H9 (cell line): ENCODE measurements around the gene LIN7C. TPM values are rescaled to one million over a fixed set of nuclear protein-coding genes. Genes with fewer than 3 reads are reported as not detected.

ENCODE experiments used
- DNase-seq: peaks from one replicate; pipeline ENCODE4 v3.0.0-alpha.2; 2017
- H2AFZ ChIP-seq: one replicate; pipeline ENCODE4 v1.6.1; 2013; ENCODE audit warnings: mild to moderate bottlenecking, low read length, control low read depth, moderate library complexity
- H2AK5ac ChIP-seq: 2 replicates; pipeline ENCODE4 v1.6.1; 2013; ENCODE audit warnings: low read length, control low read depth, mixed read lengths; ENCODE audit not compliant: insufficient read length
- H2BK120ac ChIP-seq: one replicate; pipeline ENCODE4 v1.6.1; 2013; ENCODE audit warnings: low read depth, mild to moderate bottlenecking, low read length, control low read depth, inconsistent platforms; ENCODE audit not compliant: poor library complexity, severe bottlenecking
- H2BK12ac ChIP-seq: 2 replicates; pipeline ENCODE4 v1.6.1; 2013; ENCODE audit warnings: low read length, control low read depth, mixed read lengths, low read depth; ENCODE audit not compliant: insufficient read length
- H2BK15ac ChIP-seq: 2 replicates; pipeline ENCODE4 v1.6.1; 2013; ENCODE audit warnings: low read depth, low read length, control low read depth
- H2BK20ac ChIP-seq: one replicate; pipeline ENCODE4 v1.6.1; 2013; ENCODE audit warnings: low read depth, mild to moderate bottlenecking, low read length, control low read depth, inconsistent platforms; ENCODE audit not compliant: poor library complexity, severe bottlenecking
- H2BK5ac ChIP-seq: 2 replicates; pipeline ENCODE4 v1.6.1; 2013; ENCODE audit warnings: low read length, control low read depth, mixed read lengths; ENCODE audit not compliant: insufficient read length
- H3K14ac ChIP-seq: 2 replicates; pipeline ENCODE4 v1.6.1; 2013; ENCODE audit warnings: low read length, control low read depth; ENCODE audit not compliant: insufficient read depth
- H3K18ac ChIP-seq: 2 replicates; pipeline ENCODE4 v1.6.1; 2013; ENCODE audit warnings: low read depth, mild to moderate bottlenecking, mixed read lengths, low read length, control low read depth; ENCODE audit not compliant: insufficient read length
- H3K23ac ChIP-seq: 2 replicates; pipeline ENCODE4 v1.6.1; 2013; ENCODE audit warnings: low read length, control low read depth, mixed read lengths, low read depth; ENCODE audit not compliant: insufficient read length
- H3K23me2 ChIP-seq: 2 replicates; pipeline ENCODE4 v1.6.1; 2013; ENCODE audit warnings: low read depth, mild to moderate bottlenecking, mixed read lengths, low read length, control low read depth; ENCODE audit not compliant: insufficient read length, poor library complexity, severe bottlenecking
- H3K27ac ChIP-seq: 2 replicates; pipeline ENCODE4 v1.5.1; 2013; ENCODE audit warnings: low read length, control low read depth, mixed read lengths, low read depth; ENCODE audit not compliant: insufficient read length
- H3K27me3 ChIP-seq: 2 replicates; pipeline ENCODE4 v1.6.1; 2013; ENCODE audit warnings: low read length, control low read depth, inconsistent platforms; ENCODE audit not compliant: insufficient read depth
- H3K4ac ChIP-seq: 2 replicates; pipeline ENCODE4 v1.6.1; 2013; ENCODE audit warnings: low read depth, mild to moderate bottlenecking, control low read depth, inconsistent platforms, low read length, moderate library complexity
- H3K4me1 ChIP-seq: 2 replicates; pipeline ENCODE4 v1.6.1; 2013; ENCODE audit warnings: low read length, control low read depth, inconsistent platforms; ENCODE audit not compliant: insufficient read depth
- H3K4me2 ChIP-seq: 2 replicates; pipeline ENCODE4 v1.6.1; 2013; ENCODE audit warnings: low read length, control low read depth, mixed read lengths; ENCODE audit not compliant: insufficient read length, insufficient read depth
- H3K56ac ChIP-seq: 2 replicates; pipeline ENCODE4 v1.6.1; 2013; ENCODE audit warnings: low read depth, mild to moderate bottlenecking, mixed read lengths, low read length, control low read depth; ENCODE audit not compliant: insufficient read length
- H3K79me1 ChIP-seq: 2 replicates; pipeline ENCODE4 v1.6.1; 2013; ENCODE audit warnings: low read depth, mild to moderate bottlenecking, moderate library complexity, low read length, control low read depth, inconsistent platforms; ENCODE audit not compliant: insufficient read depth, poor library complexity, severe bottlenecking
- H3K79me2 ChIP-seq: 2 replicates; pipeline ENCODE4 v1.6.1; 2013; ENCODE audit warnings: low read length, control low read depth, inconsistent platforms; ENCODE audit not compliant: insufficient read depth
- H3K9ac ChIP-seq: 2 replicates; pipeline ENCODE4 v1.6.1; 2013; ENCODE audit warnings: low read length, control low read depth, mixed read lengths; ENCODE audit not compliant: insufficient read length; ENCODE audit errors: extremely low read depth
- H3K9me3 ChIP-seq: one replicate; pipeline ENCODE4 v1.6.1; 2013; ENCODE audit warnings: low read depth, low read length, inconsistent platforms; ENCODE audit not compliant: control insufficient read depth
- H3T11ph ChIP-seq: one replicate; pipeline ENCODE4 v1.6.1; 2013; ENCODE audit warnings: mild to moderate bottlenecking, low read length, control low read depth, inconsistent platforms
- H4K20me1 ChIP-seq: one replicate; pipeline ENCODE4 v1.6.1; 2013; ENCODE audit not compliant: control insufficient read depth, insufficient read length, insufficient read depth
- H4K5ac ChIP-seq: 2 replicates; pipeline ENCODE4 v1.6.1; 2013; ENCODE audit warnings: low read depth, mild to moderate bottlenecking, mixed read lengths, low read length, control low read depth; ENCODE audit not compliant: insufficient read length
- H4K8ac ChIP-seq: replicated peaks from 2 replicates; pipeline ENCODE4 v1.6.1; 2013; ENCODE audit warnings: low read length, control low read depth, mixed read lengths, low read depth; ENCODE audit not compliant: insufficient read length
- H4K91ac ChIP-seq: 2 replicates; pipeline ENCODE4 v1.6.1; 2013; ENCODE audit warnings: low read depth, mild to moderate bottlenecking, moderate library complexity, mixed read lengths, low read length, control low read depth; ENCODE audit not compliant: insufficient read length
- H3K27ac Mint-ChIP-seq, 3 experiments: 2 replicates in 2 of 3; 3 replicates in 1 of 3; pipeline ENCODE4 v1.8.0; 2020 to 2021; ENCODE audit warnings: mixed read lengths in 3 of 3, mild to moderate bottlenecking in 1 of 3, moderate library complexity in 1 of 3
- H3K27me3 Mint-ChIP-seq: 2 replicates; pipeline ENCODE4 v1.8.0; 2021; ENCODE audit warnings: low read depth, mild to moderate bottlenecking, moderate library complexity, mixed read lengths
- H3K36me3 Mint-ChIP-seq, 3 experiments: 2 replicates in 2 of 3; 3 replicates in 1 of 3; pipeline ENCODE4 v1.8.0; 2020 to 2021; ENCODE audit warnings: low read depth in 3 of 3, mixed read lengths in 3 of 3; ENCODE audit not compliant: insufficient read depth in 1 of 3
- H3K4me1 Mint-ChIP-seq, 2 experiments: 2 replicates each; pipeline ENCODE4 v1.8.0; 2020; ENCODE audit warnings: mixed read lengths in 2 of 2
- H3K4me3 Mint-ChIP-seq, 2 experiments: 2 replicates in 1 of 2; 3 replicates in 1 of 2; pipeline ENCODE4 v1.8.0; 2020 to 2021; ENCODE audit warnings: mild to moderate bottlenecking in 2 of 2, mixed read lengths in 2 of 2, moderate library complexity in 1 of 2
- H3K9me3 Mint-ChIP-seq, 2 experiments: 2 replicates in 1 of 2; 3 replicates in 1 of 2; pipeline ENCODE4 v1.8.0; 2020; ENCODE audit warnings: mild to moderate bottlenecking in 2 of 2, mixed read lengths in 2 of 2, moderate library complexity in 1 of 2
- WGBS: extraction: QIAGEN DNeasy Blood & Tissue Kit; methylation state at CpG from one replicate; pipeline ENCODE4 v1.1.7; 2013; ENCODE audit warnings: missing lambda C conversion rate, low lambda C conversion rate, mixed read lengths; ENCODE audit not compliant: insufficient read length; ENCODE audit errors: extremely low coverage; 5-methylcytosine and 5-hydroxymethylcytosine counted together
- total RNA-seq: library from RNA; stranded (reverse); gene quantifications from 2 replicates; pipeline ENCODE4 v1.2.1, GENCODE V29; 2021
- TF ChIP-seq, protein P1 (sequence below): fragments of 200-600 bp; sonication (generic); conservative IDR thresholded peaks from 3 replicates; pipeline ENCODE4 v1.8.0; 2021; ENCODE audit warnings: antibody characterized with exemption, mild to moderate bottlenecking

The LIN7C gene
- total RNA-seq, 1 experiment from 2014 or later, result 40.0 TPM

DNA sequence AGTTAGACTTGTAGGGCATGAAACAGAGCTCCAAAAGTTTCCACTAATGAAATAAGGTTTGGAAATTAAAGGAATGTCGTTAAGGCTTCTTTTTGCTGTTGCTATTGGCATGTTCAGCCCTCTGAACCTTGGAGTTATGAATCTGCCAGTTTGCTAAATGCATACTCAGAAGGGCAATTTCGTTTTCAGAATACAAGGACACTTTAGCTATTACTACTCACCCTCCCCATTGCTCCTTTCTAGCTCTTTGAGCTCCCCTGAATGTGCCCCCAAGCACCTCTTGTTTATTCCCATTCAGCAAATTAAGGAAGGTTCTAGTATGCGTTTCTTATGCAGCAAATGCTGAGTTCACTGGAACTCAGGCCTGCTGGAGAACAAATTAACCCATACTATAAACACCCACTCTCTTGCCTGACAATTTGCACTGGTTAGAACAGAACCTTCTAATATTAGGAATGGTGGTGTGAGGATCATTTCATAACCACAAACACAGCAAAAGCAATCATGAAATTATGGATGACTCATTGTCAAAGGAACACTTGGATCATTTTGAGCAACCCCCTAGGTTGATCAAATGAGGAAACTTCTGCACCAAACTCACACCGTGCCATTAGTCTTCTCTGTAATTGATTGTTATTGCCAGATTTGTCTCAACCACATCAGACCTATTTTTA, 26.2 kb upstream of the LIN7C start:
- no peaks in the 10 kb centered on the region for H3K4me1 ChIP-seq
- H2AK5ac ChIP-seq, result no peak overlapping the region
- H2BK12ac ChIP-seq, result no peak overlapping the region
- no peak overlapping the region for H3K56ac ChIP-seq
- Mint-ChIP-seq H3K4me3 (no peak overlapping the region), H3K36me3 (no peaks in the 10 kb centered on the region), H3K4me1 (peaks cover 4 to 5% of the 10 kb centered on the region in 2 experiments; a peak in 3 of 4 replicates), H3K9me3 (no peaks in the 10 kb centered on the region), H3K27ac (no peak overlapping the region), H3K27me3 (peaks cover 2% of the 10 kb centered on the region; the same call in 1 of the 2 replicates)
- TF ChIP-seq, protein P1, sequence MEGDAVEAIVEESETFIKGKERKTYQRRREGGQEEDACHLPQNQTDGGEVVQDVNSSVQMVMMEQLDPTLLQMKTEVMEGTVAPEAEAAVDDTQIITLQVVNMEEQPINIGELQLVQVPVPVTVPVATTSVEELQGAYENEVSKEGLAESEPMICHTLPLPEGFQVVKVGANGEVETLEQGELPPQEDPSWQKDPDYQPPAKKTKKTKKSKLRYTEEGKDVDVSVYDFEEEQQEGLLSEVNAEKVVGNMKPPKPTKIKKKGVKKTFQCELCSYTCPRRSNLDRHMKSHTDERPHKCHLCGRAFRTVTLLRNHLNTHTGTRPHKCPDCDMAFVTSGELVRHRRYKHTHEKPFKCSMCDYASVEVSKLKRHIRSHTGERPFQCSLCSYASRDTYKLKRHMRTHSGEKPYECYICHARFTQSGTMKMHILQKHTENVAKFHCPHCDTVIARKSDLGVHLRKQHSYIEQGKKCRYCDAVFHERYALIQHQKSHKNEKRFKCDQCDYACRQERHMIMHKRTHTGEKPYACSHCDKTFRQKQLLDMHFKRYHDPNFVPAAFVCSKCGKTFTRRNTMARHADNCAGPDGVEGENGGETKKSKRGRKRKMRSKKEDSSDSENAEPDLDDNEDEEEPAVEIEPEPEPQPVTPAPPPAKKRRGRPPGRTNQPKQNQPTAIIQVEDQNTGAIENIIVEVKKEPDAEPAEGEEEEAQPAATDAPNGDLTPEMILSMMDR, result no peak
- H2BK20ac ChIP-seq, result no peak overlapping the region
- H3K9me3 ChIP-seq, result no peaks in the 10 kb centered on the region
- no peak overlapping the region for H3K18ac ChIP-seq
- H3K27ac ChIP-seq, result no peak overlapping the region
- H2BK15ac ChIP-seq, result no peak overlapping the region
- H4K91ac ChIP-seq, result no peak overlapping the region
- no peak overlapping the region for H3T11ph ChIP-seq
- H3K79me1 ChIP-seq, result no peaks in the 10 kb centered on the region
- no peak overlapping the region for H2BK5ac ChIP-seq
- H3K14ac ChIP-seq, result no peak overlapping the region
- H3K9ac ChIP-seq, result no peak overlapping the region
- no CpG with 5 or more reads among the region's 4 CpGs for WGBS
- H4K20me1 ChIP-seq, result no peaks in the 10 kb centered on the region
- no peaks in the 10 kb centered on the region for H3K23me2 ChIP-seq
- no peaks in the 10 kb centered on the region for H3K27me3 ChIP-seq
- no peak overlapping the region for H4K8ac ChIP-seq
- no peak for DNase-seq
- no peak overlapping the region for H4K5ac ChIP-seq
- no peaks in the 10 kb centered on the region for H3K79me2 ChIP-seq
- no peak overlapping the region for H2AFZ ChIP-seq
- no peak overlapping the region for H3K23ac ChIP-seq
- no peak overlapping the region for H3K4ac ChIP-seq
- H3K4me2 ChIP-seq, result no peak overlapping the region
- no peak overlapping the region for H2BK120ac ChIP-seq
